ENCODE results near the gene BCL2A1. TPM values are rescaled to one million over a fixed set of nuclear protein-coding genes. Genes with fewer than 3 reads are reported as not detected.
"Not testable (repeated sequence)": the region's sequence is repeated elsewhere in the genome, so short reads cannot be mapped to it uniquely, and the experiment has no call there.

Gene BCL2A1
- total RNA-seq, result under 1 TPM in 2 of 8 experiments, not detected in 6; 0.54 to 0.92 TPM

DNA sequence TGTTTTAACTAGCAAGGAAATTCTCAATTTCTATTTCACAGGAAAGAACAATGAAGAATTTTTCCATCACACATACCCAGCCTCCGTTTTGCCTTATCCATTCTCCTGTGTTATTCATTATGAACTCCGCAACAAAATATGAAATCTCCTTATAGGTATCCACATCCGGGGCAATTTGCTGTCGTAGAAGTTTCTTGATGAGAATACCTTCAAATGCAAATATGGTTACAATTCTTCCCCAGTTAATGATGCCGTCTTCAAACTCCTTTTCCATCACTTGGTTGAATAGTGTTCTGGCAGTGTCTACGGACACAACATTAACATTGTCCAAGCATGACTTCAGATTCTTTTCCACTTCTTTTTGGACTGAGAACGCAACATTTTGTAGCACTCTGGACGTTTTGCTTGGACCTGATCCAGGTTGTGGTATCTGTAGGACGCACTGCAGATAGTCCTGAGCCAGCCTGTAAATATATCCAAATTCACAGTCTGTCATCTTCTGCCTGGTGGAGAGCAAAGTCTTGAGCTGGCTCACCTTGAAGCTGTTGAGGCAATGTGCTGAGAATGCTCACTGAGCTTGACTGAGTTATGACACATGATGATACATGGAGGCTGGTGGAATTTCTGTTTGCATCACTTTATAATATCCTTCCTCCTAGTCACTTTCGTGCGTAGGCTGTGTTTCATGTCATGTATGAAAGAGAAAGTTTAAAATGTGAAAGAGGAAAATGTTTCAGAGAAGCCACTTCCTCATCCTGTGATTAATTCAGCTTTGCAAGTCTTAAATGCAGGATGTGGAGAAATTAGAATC, at the start of gene BCL2A1:
Gene BCL2A1 (minus strand): TSS at position 573 of the 811 bp plus-strand sequence. CDS start 77 bp downstream, at position 496.
- in situ Hi-C loops (cut with MboI; ENCODE audit: low pct_unique_long_range_greater_than_20kb in 2 of 9, low sequenced_read_pairs in 9 of 9, unreplicated experiment in 9 of 9), result no loop called here
- Histone ChIP-seq H3K4me3 (no peak within 1 kb of the TSS), H3K27ac (no peak within 1 kb of the TSS), H3K4me1 (replicated peaks in 1 of 2) (no peaks in the 10 kb centered on the region)
- WGBS, 10 experiments, result 46 to 94% (median 77%) methylated on average over 1 to 10 of the region's 11 CpGs
- peak in 2 of 8 experiments; percentile 77 to 83 for ATAC-seq (replicated peaks in 6 of 8)

- in situ Hi-C loops (cut with MboI; ENCODE audit: low pct_unique_long_range_greater_than_20kb in 2 of 9, low sequenced_read_pairs in 9 of 9, unreplicated experiment in 9 of 9), result no loop called here
- 67 to 100% (median 89%) methylated on average over 1 to 3 of the region's 3 CpGs; no CpG with 5 or more reads in 2 of the 10 experiments for WGBS, 10 experiments
- Histone ChIP-seq H3K4me3 (no peak overlapping the region), H3K27ac (no peak overlapping the region), H3K4me1 (replicated peaks in 1 of 2) (no peaks in the 10 kb centered on the region)
- no peak for ATAC-seq (replicated peaks in 6 of 8)
Measured at GRCh38 chr15:80020731-80021130, 49.7 kb upstream of the BCL2A1 start.

- in situ Hi-C loops (cut with MboI; ENCODE audit: low pct_unique_long_range_greater_than_20kb in 2 of 9, low sequenced_read_pairs in 9 of 9, unreplicated experiment in 9 of 9), result not testable (repeated sequence)
- WGBS, 10 experiments, result 0 to 96% (median 84%) methylated on average over 2 to 6 of the region's 6 CpGs
Measured at GRCh38 chr15:80020149-80020548, 49.2 kb upstream of the BCL2A1 start.

DNA sequence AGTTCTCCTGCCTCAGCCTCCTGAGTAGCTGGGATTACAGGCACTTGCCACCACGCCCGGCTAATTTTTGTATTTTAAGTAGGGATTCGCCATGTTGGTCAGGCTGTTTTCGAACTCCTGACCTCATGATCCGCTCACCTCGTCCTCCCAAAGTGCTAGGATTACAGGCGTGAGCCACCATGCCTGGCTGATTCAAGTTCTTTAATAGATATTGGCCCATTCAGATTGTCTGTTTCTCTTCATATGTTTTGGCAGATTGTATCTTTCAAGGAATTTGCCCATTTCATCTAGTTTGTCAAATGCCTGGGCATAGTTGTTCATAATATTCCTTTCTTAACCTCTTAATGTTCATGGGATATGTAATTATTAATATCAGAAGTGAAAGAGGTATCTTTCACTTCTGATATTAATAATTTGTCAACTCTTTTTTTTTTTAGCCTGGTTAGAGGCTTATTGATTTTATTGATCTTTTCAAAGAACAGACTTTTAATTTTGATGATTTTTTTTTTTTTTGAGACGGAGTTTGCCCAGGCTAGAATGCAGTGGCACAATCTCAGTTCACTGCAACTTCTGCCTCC, 48.3 kb upstream of the BCL2A1 start:
- H3K27ac ChIP-seq, result no peak overlapping the region
- in situ Hi-C loops (cut with MboI; ENCODE audit: low pct_unique_long_range_greater_than_20kb in 2 of 9, low sequenced_read_pairs in 9 of 9, unreplicated experiment in 9 of 9), result no loop called here
- no peak for ATAC-seq (replicated peaks in 6 of 8)
- H3K4me3 ChIP-seq, result no peak overlapping the region
- WGBS, 10 experiments, result 60 to 100% (median 89%) methylated on average over 1 to 8 of the region's 8 CpGs; no CpG with 5 or more reads in 1 of the 10 experiments
- no peaks in the 10 kb centered on the region for H3K4me1 ChIP-seq (replicated peaks in 1 of 2)

More at GRCh38 chr15:80020149-80020548, 49.2 kb upstream of the BCL2A1 start:
- H3K27ac ChIP-seq; H3K4me1 ChIP-seq (replicated peaks in 1 of 2); H3K4me3 ChIP-seq: not testable (repeated sequence)
- peak in 3 of 8 experiments; percentile 98 to 99 (median 99) for ATAC-seq (replicated peaks in 6 of 8)

- WGBS, 10 experiments, result 20 to 100% (median 85%) methylated on average over 1 to 6 of the region's 8 CpGs; no CpG with 5 or more reads in 4 of the 10 experiments
- ATAC-seq (replicated peaks in 6 of 8); in situ Hi-C loops (cut with MboI; ENCODE audit: low pct_unique_long_range_greater_than_20kb in 2 of 9, low sequenced_read_pairs in 9 of 9, unreplicated experiment in 9 of 9); H3K4me3 ChIP-seq; H3K27ac ChIP-seq; H3K4me1 ChIP-seq (replicated peaks in 1 of 2): not testable (repeated sequence)
Measured at GRCh38 chr15:80017139-80017538, 46.1 kb upstream of the BCL2A1 start.

- H3K27ac ChIP-seq; in situ Hi-C loops (cut with MboI; ENCODE audit: low pct_unique_long_range_greater_than_20kb in 2 of 9, low sequenced_read_pairs in 9 of 9, unreplicated experiment in 9 of 9); ATAC-seq (replicated peaks in 6 of 8); H3K4me1 ChIP-seq (replicated peaks in 1 of 2); H3K4me3 ChIP-seq: not testable (repeated sequence)
- 89% methylated on average over 5 of the region's 27 CpGs; no CpG with 5 or more reads in 9 of the 10 experiments for WGBS, 10 experiments
Measured at GRCh38 chr15:80016506-80016905, 45.5 kb upstream of the BCL2A1 start.

- no peaks in the 10 kb centered on the region for H3K4me1 ChIP-seq (replicated peaks in 1 of 2)
- no peak for ATAC-seq (replicated peaks in 6 of 8)
- WGBS, 10 experiments, result 17 to 100% (median 82%) methylated on average over 1 to 2 of the region's 2 CpGs; no CpG with 5 or more reads in 2 of the 10 experiments
- in situ Hi-C loops (cut with MboI; ENCODE audit: low pct_unique_long_range_greater_than_20kb in 2 of 9, low sequenced_read_pairs in 9 of 9, unreplicated experiment in 9 of 9), result no loop called here
- H3K4me3 ChIP-seq, result no peak overlapping the region
- no peak overlapping the region for H3K27ac ChIP-seq
Measured at GRCh38 chr15:80015156-80015555, 44.2 kb upstream of the BCL2A1 start.

GRCh38 chr15:80014186-80014585, 43.2 kb upstream of the BCL2A1 start:
- not testable (repeated sequence) for H3K4me1 ChIP-seq (replicated peaks in 1 of 2)
- WGBS, 10 experiments, result 93 to 100% (median 98%) methylated on average over 1 to 4 of the region's 7 CpGs; no CpG with 5 or more reads in 2 of the 10 experiments

GRCh38 chr15:80012060-80012726, 41.2 kb upstream of the BCL2A1 start:
- no peak overlapping the region for H3K27ac ChIP-seq
- in situ Hi-C loops (cut with MboI; ENCODE audit: low pct_unique_long_range_greater_than_20kb in 2 of 9, low sequenced_read_pairs in 9 of 9, unreplicated experiment in 9 of 9), result no loop called here
- no peak overlapping the region for H3K4me3 ChIP-seq
- 60 to 100% (median 71%) methylated on average over 1 to 6 of the region's 6 CpGs for WGBS, 10 experiments
- no peaks in the 10 kb centered on the region for H3K4me1 ChIP-seq (replicated peaks in 1 of 2)
- ATAC-seq (replicated peaks in 6 of 8), result no peak

More at GRCh38 chr15:80014186-80014585, 43.2 kb upstream of the BCL2A1 start:
- H3K27ac ChIP-seq; in situ Hi-C loops (cut with MboI; ENCODE audit: low pct_unique_long_range_greater_than_20kb in 2 of 9, low sequenced_read_pairs in 9 of 9, unreplicated experiment in 9 of 9); H3K4me3 ChIP-seq; ATAC-seq (replicated peaks in 6 of 8): not testable (repeated sequence)

GRCh38 chr15:80011596-80011995, 40.6 kb upstream of the BCL2A1 start:
- H3K4me1 ChIP-seq (replicated peaks in 1 of 2), result no peaks in the 10 kb centered on the region
- no peak overlapping the region for H3K27ac ChIP-seq
- 15 to 100% (median 86%) methylated on average over 2 to 3 of the region's 3 CpGs for WGBS, 10 experiments
- no peak for ATAC-seq (replicated peaks in 6 of 8)
- in situ Hi-C loops (cut with MboI; ENCODE audit: low pct_unique_long_range_greater_than_20kb in 2 of 9, low sequenced_read_pairs in 9 of 9, unreplicated experiment in 9 of 9), result no loop called here
- H3K4me3 ChIP-seq, result no peak overlapping the region

DNA sequence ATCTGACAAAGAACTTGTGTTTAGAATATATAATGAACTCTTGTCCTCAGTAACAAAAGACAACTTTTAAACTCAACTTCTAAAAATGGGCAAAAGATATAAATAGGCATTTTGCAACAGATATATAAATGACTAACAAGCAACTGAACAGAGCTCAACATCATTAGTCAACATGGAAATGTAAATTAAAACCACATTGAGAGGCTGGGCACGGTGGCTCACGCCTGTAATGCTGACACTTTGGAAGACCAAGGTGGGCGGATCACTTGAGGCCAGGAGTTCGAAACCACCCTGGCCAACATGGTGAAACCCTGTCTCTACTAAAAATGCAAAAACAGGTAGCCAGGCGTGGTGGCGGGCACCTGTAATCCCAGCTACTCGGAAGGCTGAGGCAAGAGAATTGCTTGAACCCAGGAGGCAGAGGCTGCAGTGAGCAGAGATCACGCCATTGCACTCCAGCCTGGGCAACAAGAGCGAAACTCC, 40.1 kb upstream of the BCL2A1 start:
- in situ Hi-C loops (cut with MboI; ENCODE audit: low pct_unique_long_range_greater_than_20kb in 2 of 9, low sequenced_read_pairs in 9 of 9, unreplicated experiment in 9 of 9); H3K4me1 ChIP-seq (replicated peaks in 1 of 2); H3K27ac ChIP-seq; H3K4me3 ChIP-seq: not testable (repeated sequence)
- peak in 3 of 8 experiments; percentile 34 to 95 (median 86) for ATAC-seq (replicated peaks in 6 of 8)
- WGBS, 10 experiments, result 17 to 92% (median 78%) methylated on average over 3 to 6 of the region's 9 CpGs; no CpG with 5 or more reads in 2 of the 10 experiments

DNA sequence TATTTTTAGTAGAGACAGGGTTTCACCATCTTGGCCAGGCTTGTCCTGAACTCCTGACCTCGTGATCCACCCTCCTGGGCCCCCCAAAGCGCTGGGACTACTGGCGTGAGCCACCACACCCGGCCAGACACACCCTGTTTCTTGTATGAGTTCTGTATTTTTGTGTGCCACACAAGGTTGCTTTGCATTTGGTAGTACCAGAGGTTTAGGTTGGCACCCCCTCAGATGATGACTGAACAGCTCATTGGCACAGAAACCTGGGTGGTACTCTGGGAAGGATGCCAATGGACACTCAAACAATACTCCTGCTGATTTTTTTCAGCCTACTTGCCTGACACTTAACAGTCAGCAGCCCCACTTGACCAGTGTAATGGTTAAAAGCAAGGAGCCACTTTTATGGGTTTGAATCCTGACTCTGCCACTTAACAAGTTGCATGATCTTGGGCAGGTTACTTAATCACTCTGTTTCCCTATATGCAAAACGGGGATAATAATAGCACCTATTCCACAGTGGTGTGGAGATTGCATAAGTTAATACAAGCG, 39.2 kb upstream of the BCL2A1 start:
- no peak overlapping the region for H3K27ac ChIP-seq
- no peak overlapping the region for H3K4me3 ChIP-seq
- 30 to 89% (median 55%) methylated on average over 1 to 4 of the region's 6 CpGs; no CpG with 5 or more reads in 2 of the 10 experiments for WGBS, 10 experiments
- ATAC-seq (replicated peaks in 6 of 8), result peak in 2 of 8 experiments; percentile 23 to 47
- in situ Hi-C loops (cut with MboI; ENCODE audit: low pct_unique_long_range_greater_than_20kb in 2 of 9, low sequenced_read_pairs in 9 of 9, unreplicated experiment in 9 of 9), result no loop called here
- H3K4me1 ChIP-seq (replicated peaks in 1 of 2), result no peaks in the 10 kb centered on the region
